Ectodermal cell (in vitro differentiated cells): ENCODE measurements around the gene UCMA.
"Not testable (repeated sequence)": the region's sequence is repeated elsewhere in the genome, so short reads cannot be mapped to it uniquely, and the experiment has no call there.

Experiments used
- H3K27ac ChIP-seq: 2 replicates; pipeline ENCODE4 v1.7.0; 2013; ENCODE audit warnings: mild to moderate bottlenecking, low read depth, low read length; ENCODE audit not compliant: insufficient read depth, poor library complexity, severe bottlenecking
- H3K27me3 ChIP-seq: 2 replicates; pipeline ENCODE4 v1.7.0; 2013; ENCODE audit warnings: mild to moderate bottlenecking, low read length; ENCODE audit not compliant: insufficient read depth, control insufficient read depth, poor library complexity, severe bottlenecking
- H3K36me3 ChIP-seq: one replicate; pipeline ENCODE4 v1.7.0; 2013; ENCODE audit warnings: low read length; ENCODE audit not compliant: control insufficient read depth, insufficient read depth
- H3K4me1 ChIP-seq: one replicate; pipeline ENCODE4 v1.7.0; 2013; ENCODE audit warnings: low read length; ENCODE audit not compliant: control insufficient read depth, insufficient read depth
- H3K4me3 ChIP-seq: 2 replicates; pipeline ENCODE4 v1.7.0; 2013; ENCODE audit warnings: low read depth, low read length, control low read depth; ENCODE audit not compliant: insufficient read depth
- H3K9me3 ChIP-seq: 2 replicates; pipeline ENCODE4 v1.7.0; 2013; ENCODE audit warnings: mild to moderate bottlenecking, low read length, moderate library complexity; ENCODE audit not compliant: control insufficient read depth
- WGBS, 2 experiments: methylation state at CpG; one replicate each; pipeline ENCODE4 v1.1.7; 2013; ENCODE audit warnings: missing lambda C conversion rate in 2 of 2; 5-methylcytosine and 5-hydroxymethylcytosine counted together

The UCMA gene

DNA sequence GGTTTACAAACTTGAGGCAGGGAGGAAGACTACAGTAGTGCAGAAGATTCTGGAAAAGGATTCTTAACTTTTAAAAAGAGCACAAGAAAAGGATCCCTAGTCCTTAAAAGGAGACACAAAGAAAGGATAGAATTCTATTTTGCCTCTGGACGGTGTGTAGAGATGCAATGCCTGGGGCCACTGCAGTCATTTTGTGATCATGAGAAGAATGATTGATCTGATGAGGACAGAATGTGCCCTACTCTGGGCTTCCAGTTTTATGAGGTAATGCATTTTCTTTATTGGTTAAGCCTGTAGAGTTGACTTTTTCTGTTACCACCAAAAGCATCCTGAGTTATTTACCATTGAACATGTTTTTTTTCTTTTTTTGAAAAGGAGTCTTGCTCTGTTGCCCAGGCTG lies 28.3 kb upstream of the UCMA start:
- no peak overlapping the region for H3K4me3 ChIP-seq
- no peak overlapping the region for H3K27ac ChIP-seq
- 93 to 97% methylated on average over 1 of the region's 1 CpG for WGBS, 2 experiments

DNA sequence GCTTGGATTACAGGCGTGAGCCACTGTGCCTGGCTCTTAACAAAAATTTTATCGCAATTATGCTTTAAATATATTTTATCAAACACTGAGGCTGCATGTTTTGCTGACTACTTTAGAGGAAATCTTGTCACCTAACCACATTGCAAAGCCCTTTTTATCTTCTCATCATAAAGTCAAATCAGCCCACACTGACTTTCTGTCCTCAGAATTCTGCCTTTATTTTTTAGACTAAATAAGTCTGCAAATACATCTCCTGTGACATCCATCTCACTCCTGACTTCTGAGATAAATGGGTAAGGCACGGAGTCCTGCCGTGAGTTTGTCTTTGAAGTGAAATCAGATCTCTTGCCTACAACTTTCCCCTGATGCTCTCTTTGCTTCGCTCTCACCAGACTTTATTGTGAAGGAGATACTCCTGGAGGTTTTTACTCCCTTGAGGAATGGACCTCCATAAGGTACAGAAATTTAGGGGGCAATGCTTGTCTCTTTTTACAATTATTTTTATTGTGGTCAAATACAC lies 23.5 kb upstream of the UCMA start:
- no peaks in the 10 kb centered on the region for H3K9me3 ChIP-seq
- no peak overlapping the region for H3K4me3 ChIP-seq
- H3K4me1 ChIP-seq = no peaks in the 10 kb centered on the region
- H3K27ac ChIP-seq = no peak overlapping the region
- no peaks in the 10 kb centered on the region for H3K36me3 ChIP-seq
- WGBS, 2 experiments = 64 to 75% methylated on average over 5 of the region's 5 CpGs
- no peaks in the 10 kb centered on the region for H3K27me3 ChIP-seq

More for the DNA sequence above, 28.3 kb upstream of the UCMA start:
- Histone ChIP-seq H3K27me3 (no peaks in the 10 kb centered on the region), H3K9me3 (no peaks in the 10 kb centered on the region), H3K36me3 (no peaks in the 10 kb centered on the region), H3K4me1 (no peaks in the 10 kb centered on the region)

DNA sequence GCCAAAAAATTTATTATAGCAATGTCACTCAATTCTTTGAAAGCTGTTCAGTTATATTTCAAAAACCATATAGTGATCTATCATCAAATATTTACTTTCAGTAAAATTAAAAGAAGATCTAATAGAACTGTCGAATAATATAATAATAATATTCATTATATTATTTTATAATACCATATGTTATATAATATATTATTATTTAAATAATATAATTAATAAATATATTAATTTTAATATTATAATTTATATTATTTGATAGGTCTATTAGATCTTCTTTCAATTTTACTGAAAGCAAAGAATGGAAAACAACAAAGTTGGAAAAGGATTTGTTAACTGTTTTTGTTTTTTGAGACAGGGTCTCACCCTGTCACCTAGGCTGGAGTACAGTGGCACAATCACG lies 22.5 kb upstream of the UCMA start:
- H3K27me3 ChIP-seq = no peaks in the 10 kb centered on the region
- H3K36me3 ChIP-seq = no peaks in the 10 kb centered on the region
- H3K9me3 ChIP-seq = no peaks in the 10 kb centered on the region
- 93% methylated on average over 1 of the region's 2 CpGs for WGBS, 2 experiments
- H3K27ac ChIP-seq = no peak overlapping the region
- no peaks in the 10 kb centered on the region for H3K4me1 ChIP-seq
- H3K4me3 ChIP-seq = no peak overlapping the region

DNA sequence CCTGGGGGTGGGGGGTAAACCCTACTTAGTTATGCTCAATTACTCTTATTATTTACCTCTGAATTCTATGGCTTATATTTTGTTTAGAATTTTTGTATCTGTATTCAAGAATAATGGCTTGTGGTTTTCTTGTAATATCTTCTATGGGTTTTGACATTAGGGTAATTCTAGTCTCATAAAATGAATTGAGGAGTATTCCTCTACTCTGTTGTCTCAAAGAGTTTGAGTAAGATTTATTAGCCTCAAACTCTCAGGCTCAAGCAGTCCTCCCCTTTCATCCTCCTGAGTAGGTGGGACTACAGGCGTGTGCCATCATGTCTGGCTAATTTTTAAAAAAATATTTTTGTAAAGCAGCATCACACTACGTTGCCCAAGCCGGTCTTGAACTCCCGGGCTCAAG lies 19.6 kb upstream of the UCMA start:
- H3K4me3 ChIP-seq = no peak overlapping the region
- WGBS, 2 experiments = 88 to 93% methylated on average over 4 of the region's 4 CpGs
- H3K36me3 ChIP-seq = no peaks in the 10 kb centered on the region

DNA sequence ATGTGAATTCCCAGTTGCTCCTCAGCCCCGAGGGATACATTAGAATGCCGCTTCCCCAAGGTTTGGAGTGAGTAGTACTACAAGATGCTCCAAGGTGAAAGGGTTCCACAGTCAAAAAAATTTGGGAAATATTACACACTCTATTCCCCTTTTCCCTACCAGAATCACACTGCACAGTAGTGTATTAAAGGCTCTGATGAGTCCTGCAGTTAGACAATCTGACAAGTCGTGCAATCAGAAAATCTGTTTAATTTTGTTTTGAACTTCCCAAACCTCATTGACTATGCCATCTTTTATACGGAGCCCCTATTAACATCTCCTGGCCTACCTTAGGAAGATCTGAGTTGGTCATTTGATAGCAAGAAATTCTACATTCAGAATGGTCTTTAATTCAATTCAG lies 13.6 kb upstream of the UCMA start:
- Histone ChIP-seq H3K27me3 (no peaks in the 10 kb centered on the region), H3K36me3 (no peaks in the 10 kb centered on the region), H3K4me1 (no peaks in the 10 kb centered on the region), H3K9me3 (no peaks in the 10 kb centered on the region), H3K27ac (no peak overlapping the region), H3K4me3 (no peak overlapping the region)
- 88 to 94% methylated on average over 4 of the region's 4 CpGs for WGBS, 2 experiments

More for the DNA sequence above, 19.6 kb upstream of the UCMA start:
- Histone ChIP-seq H3K9me3 (no peaks in the 10 kb centered on the region), H3K27me3 (no peaks in the 10 kb centered on the region), H3K4me1 (no peaks in the 10 kb centered on the region), H3K27ac (no peak overlapping the region)

DNA sequence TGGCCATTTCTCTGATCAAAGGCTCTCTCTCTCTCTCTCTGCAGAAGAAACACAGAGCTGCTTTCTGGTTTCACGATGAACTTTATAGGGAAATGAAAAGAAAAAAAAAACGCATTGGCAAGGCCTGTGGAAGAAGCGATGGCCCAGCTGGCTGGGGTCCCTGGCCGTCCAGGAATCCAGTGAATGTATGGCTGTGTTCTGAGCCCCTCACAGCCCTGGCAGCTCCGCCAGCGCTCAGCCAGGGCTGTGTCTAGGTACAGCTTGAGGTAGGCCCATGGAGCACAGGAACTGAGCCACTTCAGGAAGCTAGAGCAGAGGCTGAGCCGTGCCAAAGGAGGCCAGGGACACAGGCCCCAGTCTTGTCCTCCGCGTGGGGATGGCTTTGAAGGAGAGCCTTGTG lies 13.1 kb upstream of the UCMA start:
- no peak overlapping the region for H3K4me3 ChIP-seq
- no peaks in the 10 kb centered on the region for H3K36me3 ChIP-seq
- no peak overlapping the region for H3K27ac ChIP-seq
- H3K9me3 ChIP-seq = no peaks in the 10 kb centered on the region
- no peaks in the 10 kb centered on the region for H3K27me3 ChIP-seq
- H3K4me1 ChIP-seq = no peaks in the 10 kb centered on the region
- WGBS, 2 experiments = 90 to 94% methylated on average over 9 of the region's 9 CpGs

DNA sequence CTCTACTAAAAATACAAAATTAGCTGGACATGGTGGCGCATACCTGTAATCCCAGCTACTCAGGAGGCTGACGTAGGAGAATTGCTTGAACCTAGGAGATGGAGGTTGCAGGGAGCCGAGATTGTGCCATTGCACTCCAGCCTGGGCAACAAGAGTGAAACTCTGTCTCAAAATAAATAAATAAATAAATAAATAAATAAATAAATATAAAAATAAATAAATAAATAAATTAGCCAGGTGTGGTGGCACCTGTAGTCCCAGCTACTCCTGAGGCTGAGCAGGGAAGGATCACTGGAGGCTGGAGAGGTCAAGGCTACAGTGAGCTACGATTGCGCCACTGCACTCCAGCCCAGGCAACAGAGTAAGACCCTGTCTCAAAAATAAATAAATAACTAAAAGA lies 8.1 kb upstream of the UCMA start:
- WGBS, 2 experiments = 90 to 95% methylated on average over 2 to 5 of the region's 5 CpGs
- not testable (repeated sequence) for H3K4me3 ChIP-seq, H3K27me3 ChIP-seq

DNA sequence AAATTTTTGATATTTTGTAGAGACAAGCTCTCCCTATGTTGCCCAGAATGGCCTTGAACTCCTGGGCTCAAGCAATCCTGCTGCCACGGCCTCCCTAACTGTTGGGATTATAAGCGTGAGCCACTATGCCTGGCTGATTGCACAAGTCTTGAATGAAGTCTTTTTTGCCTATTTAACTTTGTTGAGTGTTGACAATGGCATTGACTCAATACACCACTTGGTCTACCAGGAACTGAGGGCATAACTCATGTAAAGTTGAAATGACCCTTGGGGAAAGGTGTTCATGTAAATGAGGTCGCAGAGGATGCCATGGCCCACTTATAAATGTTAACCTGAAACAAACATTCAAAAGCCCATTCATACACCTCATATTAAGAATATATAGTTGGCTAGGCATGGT lies 7.4 kb upstream of the UCMA start:
- no peak overlapping the region for H3K4me3 ChIP-seq
- H3K4me1 ChIP-seq = no peaks in the 10 kb centered on the region
- 93 to 94% methylated on average over 2 to 3 of the region's 3 CpGs for WGBS, 2 experiments
- H3K27ac ChIP-seq = no peak overlapping the region
- H3K9me3 ChIP-seq = no peaks in the 10 kb centered on the region
- H3K27me3 ChIP-seq = no peaks in the 10 kb centered on the region
- no peaks in the 10 kb centered on the region for H3K36me3 ChIP-seq

More for the DNA sequence above, 8.1 kb upstream of the UCMA start:
- not testable (repeated sequence) for H3K4me1 ChIP-seq, H3K36me3 ChIP-seq, H3K27ac ChIP-seq, H3K9me3 ChIP-seq

DNA sequence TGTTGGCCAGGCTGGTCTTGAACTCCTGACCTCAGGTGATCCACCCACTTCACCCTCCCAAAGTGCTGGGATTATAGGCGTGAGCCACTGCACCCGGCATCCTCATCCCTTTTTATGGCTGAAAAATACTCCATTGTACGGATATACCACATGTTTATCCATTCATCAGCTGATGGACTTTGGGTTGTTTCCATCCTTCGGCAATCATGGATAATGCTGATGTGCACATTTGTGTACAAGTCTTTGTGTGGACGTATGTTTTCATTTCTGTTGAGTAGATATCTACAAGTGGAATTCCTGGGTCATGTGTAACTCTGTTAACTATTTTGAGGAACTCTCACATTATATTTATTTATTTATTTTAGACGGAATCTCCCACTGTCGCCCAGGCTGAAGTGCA lies 5.7 kb upstream of the UCMA start:
- WGBS, 2 experiments = 87 to 94% methylated on average over 7 of the region's 7 CpGs
- no peaks in the 10 kb centered on the region for H3K9me3 ChIP-seq

DNA sequence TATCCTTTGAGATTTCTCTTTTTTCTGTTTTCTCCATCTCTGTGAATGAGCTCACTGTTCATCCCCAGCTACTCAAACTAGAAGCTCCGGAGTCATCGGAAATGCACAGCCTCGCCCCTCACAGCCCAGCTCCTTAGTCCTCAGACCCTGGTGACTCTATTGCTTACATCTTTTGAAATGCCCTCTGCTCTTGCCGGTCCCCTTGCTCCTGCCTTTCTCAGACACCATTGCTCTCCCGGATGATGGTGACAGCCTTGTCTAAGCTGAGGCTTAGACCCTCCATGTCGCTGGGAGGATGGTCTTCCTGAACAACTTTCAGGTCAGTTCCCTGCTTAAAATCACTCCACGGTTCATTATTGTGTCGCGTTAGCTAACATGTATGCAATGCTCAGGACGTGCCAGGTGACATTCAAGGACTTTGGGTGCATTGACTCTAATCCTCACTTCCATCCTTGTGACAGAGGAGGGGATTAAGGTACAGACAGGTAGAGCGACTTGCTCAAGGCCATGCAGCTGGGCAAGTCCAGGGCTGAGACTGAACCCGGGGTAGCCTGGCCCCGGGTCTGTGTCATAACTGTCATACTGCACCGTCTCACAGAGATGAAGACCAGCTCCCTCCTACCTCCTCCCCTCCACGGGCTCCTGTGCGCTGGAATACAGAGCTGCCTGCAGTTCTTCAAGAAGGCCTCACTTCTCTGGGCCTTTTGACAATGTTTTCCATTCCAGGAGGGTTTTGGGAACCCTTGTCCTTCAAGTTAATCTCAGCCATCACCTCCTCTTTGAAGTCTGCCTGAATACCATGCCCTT lies 4.3 kb upstream of the UCMA start:
- H3K36me3 ChIP-seq = no peaks in the 10 kb centered on the region
- no peaks in the 10 kb centered on the region for H3K9me3 ChIP-seq
- peaks cover 5% of the 10 kb centered on the region for H3K4me1 ChIP-seq
- H3K4me3 ChIP-seq = no peak overlapping the region
- no peak overlapping the region for H3K27ac ChIP-seq
- WGBS, 2 experiments = 92 to 93% methylated on average over 16 of the region's 16 CpGs
- H3K27me3 ChIP-seq = no peaks in the 10 kb centered on the region

More for the DNA sequence above, 5.7 kb upstream of the UCMA start:
- no peak overlapping the region for H3K27ac ChIP-seq
- no peaks in the 10 kb centered on the region for H3K27me3 ChIP-seq
- no peaks in the 10 kb centered on the region for H3K4me1 ChIP-seq
- H3K4me3 ChIP-seq = no peak overlapping the region
- no peaks in the 10 kb centered on the region for H3K36me3 ChIP-seq
